H1 (cell line): Measurements from ENCODE around the gene IFNAR2. TPM values are rescaled to one million over a fixed set of nuclear protein-coding genes. Genes with fewer than 3 reads are reported as not detected.

Experiments
- CHD2 ChIP-seq: IDR thresholded peaks from 2 replicates; pipeline ENCODE4 v1.6.1; 2012; ENCODE audit warnings: low read length, improper control_type of control experiment
- HDAC2 ChIP-seq, 2 experiments: fragments of 300-600 bp in 1 of 2; sonication (generic) in 1 of 2; IDR thresholded peaks; 2 replicates each; pipeline ENCODE4 v1.6.1; 2011 to 2012; ENCODE audit warnings: low read depth in 2 of 2, low read length in 2 of 2, mild to moderate bottlenecking in 2 of 2, moderate library complexity in 2 of 2, borderline replicate concordance in 1 of 2, inconsistent platforms in 1 of 2
- HDAC6 ChIP-seq: IDR thresholded peaks from one replicate; pipeline ENCODE4 v1.7.1; 2012; ENCODE audit warnings: low read depth, mild to moderate bottlenecking, inconsistent platforms, low read length, moderate library complexity
- KDM1A ChIP-seq: fragments of 200-600, 300-600 bp; sonication (generic); IDR thresholded peaks from 2 replicates; pipeline ENCODE4 v1.7.1; 2016; ENCODE audit warnings: mild to moderate bottlenecking, low read length, borderline replicate concordance
- NANOG ChIP-seq: IDR thresholded peaks from 2 replicates; pipeline ENCODE4 v1.6.1; 2011; ENCODE audit warnings: low read length, low read depth, mild to moderate bottlenecking, inconsistent platforms; ENCODE audit not compliant: insufficient read depth, poor library complexity, severe bottlenecking
- RNF2 ChIP-seq: fragments of 200-900, 300-1000 bp; sonication (generic); IDR thresholded peaks from 2 replicates; pipeline ENCODE4 v1.7.1; 2016; ENCODE audit warnings: borderline replicate concordance, low read depth, mild to moderate bottlenecking, antibody characterized with exemption, low read length; ENCODE audit not compliant: poor library complexity, severe bottlenecking; ENCODE audit errors: missing control alignments
- SIX5 ChIP-seq: IDR thresholded peaks from 2 replicates; pipeline ENCODE4 v1.6.1; 2011; ENCODE audit warnings: mild to moderate bottlenecking, low read depth, low read length
- SP4 ChIP-seq: IDR thresholded peaks from 2 replicates; pipeline ENCODE4 v1.6.1; 2012; ENCODE audit warnings: low read length, inconsistent platforms
- SUZ12 ChIP-seq: fragments of 200-600 bp; sonication (generic); IDR thresholded peaks from 2 replicates; pipeline ENCODE4 v1.6.1; 2012; ENCODE audit warnings: mild to moderate bottlenecking, inconsistent platforms, low read length, moderate library complexity, mixed read lengths
- polyA plus RNA-seq, 7 experiments: library from polyadenylated mRNA; depleted of rRNA in 3 of 7; stranded (reverse) in 5 of 7; unstranded in 2 of 7; fragments of >200 nt in 5 of 7; fragments of 200-250 nt in 2 of 7; gene quantifications; 1 replicate in 5 of 7; 2 replicates in 1 of 7; 4 replicates in 1 of 7; pipeline versions ENCODE4 v1.2.1 to v1.2.3, GENCODE V29; 2011 to 2013; ENCODE audit warnings: missing spikeins in 2 of 7, mixed read lengths in 2 of 7
- total RNA-seq: library from RNA; stranded (reverse); fragmentation: NEBNext Ultra II Directional; extraction: Animal tissue kit (Norgen Biotek cat#: 25700); gene quantifications from 2 replicates; pipeline ENCODE4 v1.2.1, GENCODE V29; 2021
- TF ChIP-seq, protein P1 (sequence below): IDR thresholded peaks from 2 replicates; pipeline ENCODE4 v1.6.1; 2012; ENCODE audit warnings: inconsistent platforms
- TF ChIP-seq, protein P2 (sequence below): IDR thresholded peaks from 2 replicates; pipeline ENCODE4 v1.6.1; 2012; ENCODE audit warnings: low read length, inconsistent platforms

IFNAR2 gene
- total and polyA plus RNA-seq, 2 of the 8 experiments (the other 6 are each of a cell fraction or from before 2014, with no cell fraction given) = 12.2 to 16.1 TPM

DNA sequence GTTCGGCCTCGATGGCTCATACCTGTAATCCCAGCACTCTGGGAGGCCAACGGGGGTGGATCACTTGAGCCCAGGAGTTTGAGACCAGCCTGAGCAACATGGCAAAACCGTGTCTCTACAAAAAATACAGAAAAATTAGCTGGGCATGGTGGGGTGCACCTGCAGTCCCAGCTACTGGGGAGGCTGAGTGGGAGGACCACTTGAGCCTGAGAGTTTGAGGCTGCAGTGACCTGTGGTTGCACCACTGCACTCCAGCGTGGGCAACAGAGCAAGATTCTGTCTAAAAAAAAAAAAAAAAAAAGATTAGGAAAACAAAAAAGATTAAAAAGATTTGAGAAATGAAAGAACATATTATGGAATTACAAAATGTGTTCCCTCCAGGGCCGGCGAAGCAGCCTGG, 18.4 kb upstream of the IFNAR2 start (continued):
- TF ChIP-seq NANOG (no peak), HDAC6 (no peak), SUZ12 (no peak), SIX5 (no peak), SP4 (no peak), RNF2 (no peak), HDAC2 (IDR thresholded peaks at IDR 0.05; ENCODE audit: borderline replicate concordance in 1 of 2, low read depth in 2 of 2, low read length in 2 of 2) (no peak), KDM1A (no peak), CHD2 (no peak)
- TF ChIP-seq, protein P1, sequence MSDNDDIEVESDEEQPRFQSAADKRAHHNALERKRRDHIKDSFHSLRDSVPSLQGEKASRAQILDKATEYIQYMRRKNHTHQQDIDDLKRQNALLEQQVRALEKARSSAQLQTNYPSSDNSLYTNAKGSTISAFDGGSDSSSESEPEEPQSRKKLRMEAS = no peak
- TF ChIP-seq, protein P2, sequence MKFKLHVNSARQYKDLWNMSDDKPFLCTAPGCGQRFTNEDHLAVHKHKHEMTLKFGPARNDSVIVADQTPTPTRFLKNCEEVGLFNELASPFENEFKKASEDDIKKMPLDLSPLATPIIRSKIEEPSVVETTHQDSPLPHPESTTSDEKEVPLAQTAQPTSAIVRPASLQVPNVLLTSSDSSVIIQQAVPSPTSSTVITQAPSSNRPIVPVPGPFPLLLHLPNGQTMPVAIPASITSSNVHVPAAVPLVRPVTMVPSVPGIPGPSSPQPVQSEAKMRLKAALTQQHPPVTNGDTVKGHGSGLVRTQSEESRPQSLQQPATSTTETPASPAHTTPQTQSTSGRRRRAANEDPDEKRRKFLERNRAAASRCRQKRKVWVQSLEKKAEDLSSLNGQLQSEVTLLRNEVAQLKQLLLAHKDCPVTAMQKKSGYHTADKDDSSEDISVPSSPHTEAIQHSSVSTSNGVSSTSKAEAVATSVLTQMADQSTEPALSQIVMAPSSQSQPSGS = no peak
